ACC112 (cell line): ENCODE measurements around the gene CUL2.
"Not testable (repeated sequence)": the region's sequence is repeated elsewhere in the genome, so short reads cannot be mapped to it uniquely, and the experiment has no call there.

ENCODE experiments used
- H2AFZ ChIP-seq: fragments of 200-600 bp; sonication (generic); one replicate; pipeline ENCODE4 v1.6.0; 2017; ENCODE audit warnings: antibody characterized with exemption, low read length; ENCODE audit not compliant: unreplicated experiment
- H3K27ac ChIP-seq: fragments of 200-600 bp; sonication (generic); 2 replicates; pipeline ENCODE4 v1.5.1; 2014; ENCODE audit warnings: low read depth, mild to moderate bottlenecking, antibody characterized with exemption, low read length, moderate library complexity
- H3K27me3 ChIP-seq: fragments of 200-600 bp; sonication (generic); 2 replicates; pipeline ENCODE4 v1.6.1; 2014; ENCODE audit warnings: mild to moderate bottlenecking, antibody characterized with exemption, low read length, moderate library complexity, mixed read lengths; ENCODE audit not compliant: insufficient read depth
- H3K36me3 ChIP-seq: fragments of 200-600 bp; sonication (generic); 2 replicates; pipeline ENCODE4 v1.6.1; 2016; ENCODE audit warnings: mild to moderate bottlenecking, antibody characterized with exemption, low read length, moderate library complexity, mixed read lengths; ENCODE audit not compliant: insufficient read depth
- H3K4me1 ChIP-seq: fragments of 200-600 bp; sonication (generic); one replicate; pipeline ENCODE4 v1.6.1; 2016; ENCODE audit warnings: low read length, mixed read lengths; ENCODE audit not compliant: insufficient read depth, unreplicated experiment, control insufficient read depth
- H3K4me3 ChIP-seq: fragments of 200-600 bp; sonication (generic); 2 replicates; pipeline ENCODE4 v1.5.1; 2014; ENCODE audit warnings: mild to moderate bottlenecking, low read depth, low read length
- H3K79me2 ChIP-seq: fragments of 200-600 bp; sonication (generic); one replicate; pipeline ENCODE4 v1.6.0; 2016; ENCODE audit warnings: low read length; ENCODE audit not compliant: control insufficient read depth, unreplicated experiment, insufficient read depth

CUL2 gene

GRCh38 chr10:34985146-34985545, 105.0 kb downstream of the CUL2 start:
- no peaks in the 10 kb centered on the region for H3K27me3 ChIP-seq
- H3K36me3 ChIP-seq = no peaks in the 10 kb centered on the region
- H3K27ac ChIP-seq = no peak overlapping the region
- H2AFZ ChIP-seq = no peak overlapping the region
- no peaks in the 10 kb centered on the region for H3K79me2 ChIP-seq
- no peaks in the 10 kb centered on the region for H3K4me1 ChIP-seq
- no peak overlapping the region for H3K4me3 ChIP-seq

GRCh38 chr10:34981844-34982243, 108.3 kb downstream of the CUL2 start:
- Histone ChIP-seq H3K4me3 (no peak overlapping the region), H3K4me1 (no peaks in the 10 kb centered on the region), H3K79me2 (no peaks in the 10 kb centered on the region), H2AFZ (no peak overlapping the region), H3K27ac (no peak overlapping the region), H3K27me3 (no peaks in the 10 kb centered on the region), H3K36me3 (no peaks in the 10 kb centered on the region)

GRCh38 chr10:34979938-34980337, 110.2 kb downstream of the CUL2 start:
- Histone ChIP-seq H3K36me3 (no peaks in the 10 kb centered on the region), H3K27me3 (no peaks in the 10 kb centered on the region), H2AFZ (no peak overlapping the region), H3K79me2 (no peaks in the 10 kb centered on the region), H3K27ac (no peak overlapping the region), H3K4me3 (no peak overlapping the region), H3K4me1 (no peaks in the 10 kb centered on the region)

GRCh38 chr10:34978080-34978479, 112.1 kb downstream of the CUL2 start:
- no peak overlapping the region for H3K4me3 ChIP-seq
- H3K79me2 ChIP-seq = no peaks in the 10 kb centered on the region
- no peaks in the 10 kb centered on the region for H3K36me3 ChIP-seq
- H3K4me1 ChIP-seq = no peaks in the 10 kb centered on the region
- H2AFZ ChIP-seq = no peak overlapping the region
- H3K27me3 ChIP-seq = no peaks in the 10 kb centered on the region
- H3K27ac ChIP-seq = no peak overlapping the region

- not testable (repeated sequence) for H3K79me2 ChIP-seq, H3K27ac ChIP-seq, H3K4me1 ChIP-seq, H3K36me3 ChIP-seq, H2AFZ ChIP-seq, H3K27me3 ChIP-seq, H3K4me3 ChIP-seq
Measured at GRCh38 chr10:34976380-34976910, 113.7 kb downstream of the CUL2 start.

GRCh38 chr10:34974364-34975065, 115.6 kb downstream of the CUL2 start:
- H3K27me3 ChIP-seq, H3K36me3 ChIP-seq, H3K27ac ChIP-seq, H3K4me3 ChIP-seq, H2AFZ ChIP-seq, H3K79me2 ChIP-seq: not testable (repeated sequence)
- H3K4me1 ChIP-seq = peaks cover 11% of the 10 kb centered on the region

- peaks cover 11% of the 10 kb centered on the region for H3K4me1 ChIP-seq
- H3K27me3 ChIP-seq, H3K4me3 ChIP-seq, H3K79me2 ChIP-seq, H2AFZ ChIP-seq, H3K27ac ChIP-seq, H3K36me3 ChIP-seq: not testable (repeated sequence)
Measured at GRCh38 chr10:34973757-34974156, 116.4 kb downstream of the CUL2 start.

GRCh38 chr10:34973121-34973520, 117.0 kb downstream of the CUL2 start:
- not testable (repeated sequence) for H3K4me3 ChIP-seq, H3K27me3 ChIP-seq, H3K79me2 ChIP-seq, H3K27ac ChIP-seq, H2AFZ ChIP-seq, H3K36me3 ChIP-seq
- peaks cover 11% of the 10 kb centered on the region for H3K4me1 ChIP-seq

GRCh38 chr10:34972591-34972990, 117.5 kb downstream of the CUL2 start:
- H3K36me3 ChIP-seq, H3K4me3 ChIP-seq, H3K27me3 ChIP-seq, H2AFZ ChIP-seq, H3K79me2 ChIP-seq, H3K27ac ChIP-seq: not testable (repeated sequence)
- peaks cover 14% of the 10 kb centered on the region for H3K4me1 ChIP-seq

GRCh38 chr10:34971606-34972334, 118.4 kb downstream of the CUL2 start:
- H3K4me3 ChIP-seq, H3K27me3 ChIP-seq, H3K79me2 ChIP-seq, H3K27ac ChIP-seq, H2AFZ ChIP-seq, H3K36me3 ChIP-seq: not testable (repeated sequence)
- peaks cover 15% of the 10 kb centered on the region for H3K4me1 ChIP-seq

- H2AFZ ChIP-seq = no peak overlapping the region
- no peak overlapping the region for H3K4me3 ChIP-seq
- H3K79me2 ChIP-seq = no peaks in the 10 kb centered on the region
- no peak overlapping the region for H3K27ac ChIP-seq
- peaks cover 18% of the 10 kb centered on the region for H3K4me1 ChIP-seq
- H3K27me3 ChIP-seq = no peaks in the 10 kb centered on the region
- no peaks in the 10 kb centered on the region for H3K36me3 ChIP-seq
Measured at GRCh38 chr10:34969171-34969570, 121.0 kb downstream of the CUL2 start.
